NCI-H82 (cell line): ENCODE measurements around the gene SDHAF1.
"Not testable (repeated sequence)": the region's sequence is repeated elsewhere in the genome, so short reads cannot be mapped to it uniquely, and the experiment has no call there.

Source experiments
- DNase-seq: peaks from one replicate; lab custom pipeline; 2025; lab: John Stamatoyannopoulos, UW

SDHAF1 gene

DNA sequence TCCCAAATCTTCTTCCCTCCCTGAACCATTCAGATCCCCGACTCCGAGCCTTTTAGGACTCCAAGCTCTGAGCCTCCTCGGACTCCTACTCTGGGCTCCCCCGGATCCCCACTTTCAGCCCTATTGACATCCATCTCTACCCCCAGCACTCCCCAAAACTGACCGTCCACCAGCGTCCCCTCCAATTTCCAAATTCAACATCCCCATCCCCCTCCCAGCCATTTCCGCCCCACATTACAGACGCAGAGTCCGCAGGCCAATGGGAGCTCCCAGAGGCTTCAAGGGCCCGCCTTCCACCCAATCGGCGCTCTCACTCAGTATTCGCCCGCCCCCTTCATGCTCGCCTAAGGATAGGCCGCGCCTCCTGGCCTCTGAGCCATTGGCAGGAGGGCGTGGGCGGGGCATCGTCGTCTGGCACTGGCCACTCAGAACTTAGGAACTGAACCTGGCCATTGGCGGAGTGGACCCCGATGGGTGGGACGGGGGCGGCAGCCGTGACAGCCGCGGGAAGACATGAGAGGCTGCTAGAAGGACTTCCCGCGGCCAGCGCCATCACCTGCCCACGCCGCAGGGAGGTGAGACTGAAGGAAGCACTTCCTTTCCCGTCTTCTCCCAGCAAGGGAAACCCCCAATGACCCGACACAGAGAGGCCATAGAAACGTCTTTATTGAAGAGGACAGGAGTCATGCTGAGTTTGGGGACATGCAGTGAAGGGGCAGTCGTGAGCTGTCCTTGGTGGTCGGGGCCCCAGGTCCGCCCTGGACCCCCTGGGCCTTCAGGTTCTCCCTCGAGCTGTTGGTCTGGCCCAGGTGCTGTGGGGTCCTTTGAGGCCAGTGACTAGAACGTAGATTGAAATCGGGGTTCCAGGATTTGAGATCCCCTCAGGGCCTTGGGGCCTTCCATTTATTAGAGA is 19.3 kb downstream of the SDHAF1 start, which contains the start of gene ALKBH6:
Gene ALKBH6, minus strand, starts transcription at position 202 of the 913 bp plus-strand sequence. CDS start 816 bp downstream, outside the sequence.
- DNase-seq = peak; percentile 100

DNA sequence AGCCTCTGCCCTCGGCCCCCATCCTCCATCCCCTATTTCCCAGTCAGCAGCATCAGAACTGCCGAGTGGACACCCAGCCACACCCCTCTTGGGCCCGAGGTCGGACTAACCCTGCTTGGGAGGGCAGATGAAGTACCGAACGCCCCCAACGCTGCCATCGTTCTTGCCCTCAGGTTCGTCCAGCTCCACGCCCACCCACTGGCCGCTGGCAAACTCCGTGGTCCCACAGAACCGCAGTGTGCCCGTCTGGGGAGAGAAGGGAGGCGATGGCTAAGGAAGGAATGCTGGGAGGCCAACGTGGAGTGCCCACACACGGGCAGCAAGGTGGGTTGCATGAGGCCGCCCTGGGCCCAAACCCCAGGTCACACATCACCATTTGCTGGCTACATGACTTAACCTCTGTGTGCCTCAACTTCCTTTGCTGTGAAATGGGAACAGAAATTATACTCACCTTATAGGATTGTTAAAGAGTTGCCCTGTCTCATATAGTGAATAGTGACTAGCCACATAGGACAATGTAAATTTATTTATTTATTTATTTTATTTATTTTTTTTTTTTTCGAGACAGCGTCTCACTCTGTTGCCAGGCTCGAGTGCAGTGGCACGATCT is 24.2 kb downstream of the SDHAF1 start:
- DNase-seq = no peak

DNA sequence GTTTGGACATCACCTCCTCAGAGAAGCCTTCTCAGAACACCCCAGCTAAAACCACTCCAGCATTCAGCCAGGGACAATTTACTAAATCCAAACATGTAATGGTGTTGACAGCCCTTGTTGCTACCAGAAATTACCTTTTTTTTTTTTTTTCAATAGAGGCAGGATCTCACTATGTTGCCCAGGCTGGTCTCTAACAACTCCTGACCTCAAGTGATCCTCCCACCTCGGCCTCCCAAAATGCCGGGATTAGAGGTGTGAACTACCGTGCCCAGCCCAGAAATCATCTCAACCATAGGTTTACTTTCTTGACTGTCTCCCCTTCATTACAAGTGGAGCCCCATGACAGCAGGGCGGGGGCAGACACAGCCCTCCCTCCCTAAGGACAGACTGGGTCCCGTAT is 28.4 kb downstream of the SDHAF1 start:
- no peak for DNase-seq

DNA sequence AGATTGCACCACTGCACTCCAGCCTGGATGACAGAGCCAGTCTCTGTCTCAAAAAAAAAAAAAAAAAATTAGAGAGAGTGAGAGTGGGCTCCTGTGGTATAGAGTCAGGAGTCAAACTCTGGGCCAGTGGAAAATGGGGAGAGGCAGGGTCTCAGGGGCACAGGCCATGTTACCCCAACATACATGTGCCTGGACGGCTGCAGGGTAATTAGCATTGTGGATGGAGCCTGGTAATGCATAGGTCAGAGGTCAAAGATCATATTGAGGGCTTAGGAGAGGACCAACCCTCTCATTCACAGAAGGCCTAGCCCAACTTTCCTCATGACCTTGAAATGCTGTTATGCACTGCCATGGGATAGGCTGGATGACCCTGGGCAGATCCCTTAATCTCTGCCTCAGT is 30.6 kb downstream of the SDHAF1 start:
- DNase-seq = no peak

DNA sequence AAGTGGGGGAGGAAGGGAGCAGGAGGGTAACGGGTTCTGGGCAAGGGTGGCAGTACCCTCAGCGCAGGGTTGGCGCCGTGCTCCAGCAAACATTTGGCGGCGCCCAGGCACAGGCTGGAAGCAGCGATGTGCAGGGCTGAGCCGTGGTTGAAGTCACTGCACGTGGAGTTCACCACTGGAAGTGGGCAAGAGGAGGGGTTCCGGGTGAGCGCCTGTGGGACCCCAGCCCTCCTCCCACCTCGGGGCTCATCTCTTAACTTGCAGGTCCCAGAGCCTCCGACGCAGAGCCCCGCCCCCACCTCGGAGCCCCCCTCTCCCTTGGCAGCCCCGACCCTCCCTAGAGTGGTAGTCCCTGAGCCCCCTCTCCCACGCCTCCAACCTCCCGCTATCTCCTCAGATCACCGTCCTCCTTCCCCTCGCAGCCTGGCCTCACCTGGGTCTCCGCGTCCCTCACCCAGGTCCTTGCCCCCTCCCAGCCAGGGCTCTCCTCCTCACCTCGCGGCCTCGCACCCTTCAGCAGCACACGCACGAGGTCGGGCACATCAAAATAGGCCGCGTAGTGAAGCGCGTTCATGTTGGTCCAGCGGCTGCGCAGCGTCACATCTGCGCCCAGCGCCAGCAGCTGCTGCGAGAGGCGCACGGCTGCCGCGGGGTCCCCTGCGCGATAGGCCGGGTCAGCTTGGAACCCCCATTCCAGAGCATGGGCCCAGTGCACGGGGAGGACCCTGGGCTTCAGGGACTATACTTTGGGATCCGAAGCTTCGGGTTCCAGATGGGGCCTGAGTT is 31.3 kb downstream of the SDHAF1 start:
- no peak for DNase-seq

DNA sequence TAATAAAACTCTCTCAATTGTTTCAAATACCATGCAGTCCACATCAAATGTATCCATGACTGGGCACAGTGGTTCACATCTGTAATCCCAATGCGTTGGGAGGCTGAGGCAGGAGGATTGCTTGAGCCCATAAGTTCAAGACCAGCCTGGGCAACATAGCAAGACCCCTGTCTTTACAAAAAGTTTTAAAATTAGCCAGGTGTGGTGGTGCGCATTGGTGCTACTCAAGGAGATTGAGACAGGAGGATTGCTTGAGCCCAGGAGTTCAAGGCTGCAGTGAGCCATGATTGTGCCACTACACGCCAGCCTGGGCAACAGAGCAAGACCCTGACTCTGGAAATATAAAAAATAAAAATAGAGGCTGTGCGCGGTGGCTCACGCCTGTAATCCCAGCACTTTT is 32.7 kb downstream of the SDHAF1 start:
- DNase-seq = no peak

DNA sequence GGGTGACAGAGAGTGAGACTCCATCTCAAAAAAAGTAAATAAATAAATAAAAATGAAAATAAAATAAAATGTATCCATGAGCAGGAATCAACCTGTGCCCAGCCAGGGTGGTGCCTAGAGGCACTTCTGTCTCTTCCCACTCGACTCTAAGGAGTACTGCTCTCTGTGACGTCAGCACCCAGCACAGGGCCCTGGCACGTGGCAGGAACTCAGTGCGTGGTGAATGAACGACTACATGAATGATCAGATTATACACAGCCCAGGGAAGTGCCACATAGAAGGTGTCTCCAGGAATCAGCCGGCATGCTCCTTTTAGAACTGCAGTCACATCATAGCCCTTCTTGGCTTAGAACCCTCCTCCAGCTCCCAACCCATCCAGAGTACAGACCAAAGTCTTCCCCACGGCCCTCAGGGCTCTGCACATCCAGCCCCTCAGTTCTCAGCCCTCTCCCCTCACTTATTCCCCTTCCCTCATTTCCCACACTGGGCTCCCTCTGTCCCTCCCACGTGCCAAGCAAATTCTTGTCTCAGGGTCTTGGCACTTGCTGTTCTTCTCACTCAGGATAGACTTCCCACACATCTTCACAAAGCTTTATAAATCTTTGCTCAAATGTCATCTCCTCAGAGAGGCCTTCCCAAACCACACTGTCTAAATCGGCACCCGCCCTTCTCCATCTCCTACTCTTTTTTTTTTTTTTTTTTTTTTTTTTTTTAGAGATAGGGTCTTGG is 33.5 kb downstream of the SDHAF1 start:
- no peak for DNase-seq

DNA sequence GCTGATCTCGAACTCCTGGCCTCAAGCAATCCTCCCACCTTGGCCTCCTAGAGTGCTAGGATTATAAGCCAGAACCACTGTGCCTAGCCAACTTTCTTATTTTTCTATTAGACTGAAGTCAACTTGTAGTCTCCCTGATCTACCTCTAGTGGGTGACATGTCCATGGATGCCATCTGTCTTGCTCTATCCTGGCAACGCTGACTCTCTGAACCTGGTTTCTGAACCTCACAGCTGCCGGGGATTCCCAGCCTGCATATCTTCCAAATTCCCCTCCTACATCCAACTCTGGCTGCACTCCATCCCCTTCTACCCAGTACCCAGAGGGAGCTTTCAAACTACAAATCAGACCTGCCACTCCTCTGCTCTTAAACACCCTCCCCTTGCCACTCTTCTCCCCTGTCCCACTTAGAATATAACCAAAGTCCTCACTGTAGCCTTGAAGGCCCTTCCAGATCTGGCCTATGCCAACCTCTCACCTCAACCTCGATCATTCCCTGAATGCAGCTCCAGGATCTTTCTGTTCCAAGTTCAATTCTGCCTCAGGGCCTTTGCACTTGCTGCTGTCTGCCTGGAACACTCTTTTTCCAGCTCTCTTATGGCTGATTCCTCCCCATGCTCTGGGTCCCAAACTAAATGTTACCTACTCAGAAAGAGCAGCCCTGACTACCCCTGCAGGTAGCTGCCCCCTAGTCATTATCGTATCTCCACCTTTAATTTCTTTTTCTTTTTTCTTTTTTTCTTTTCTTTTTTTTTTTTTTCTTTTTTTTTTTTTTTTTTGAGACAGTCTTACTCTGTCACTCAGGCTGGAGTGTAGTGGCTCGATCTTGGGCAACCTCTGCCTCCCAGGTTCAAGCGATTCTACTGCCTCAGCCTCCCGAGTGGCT is 35.5 kb downstream of the SDHAF1 start:
- peak; percentile 34 for DNase-seq

DNA sequence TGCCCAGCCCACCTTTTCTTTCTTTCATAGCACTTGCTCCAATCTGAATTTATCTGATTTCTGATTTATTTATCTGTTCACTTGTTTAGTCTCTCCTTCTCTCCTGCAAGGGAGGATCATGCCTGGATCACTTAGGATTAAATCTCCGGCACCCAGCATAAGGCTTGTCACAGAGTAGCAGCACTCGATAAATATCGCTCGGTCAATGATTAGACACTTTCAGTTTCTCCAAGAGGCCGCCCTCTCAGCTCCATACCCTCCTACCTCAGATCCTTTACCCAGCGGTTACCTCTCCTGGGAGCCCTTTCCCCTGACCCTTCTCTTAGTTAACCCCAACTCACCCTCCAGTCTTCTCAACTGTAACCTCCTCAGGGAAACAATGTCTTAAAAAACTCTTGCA is 36.3 kb downstream of the SDHAF1 start:
- peak; percentile 21 for DNase-seq

DNA sequence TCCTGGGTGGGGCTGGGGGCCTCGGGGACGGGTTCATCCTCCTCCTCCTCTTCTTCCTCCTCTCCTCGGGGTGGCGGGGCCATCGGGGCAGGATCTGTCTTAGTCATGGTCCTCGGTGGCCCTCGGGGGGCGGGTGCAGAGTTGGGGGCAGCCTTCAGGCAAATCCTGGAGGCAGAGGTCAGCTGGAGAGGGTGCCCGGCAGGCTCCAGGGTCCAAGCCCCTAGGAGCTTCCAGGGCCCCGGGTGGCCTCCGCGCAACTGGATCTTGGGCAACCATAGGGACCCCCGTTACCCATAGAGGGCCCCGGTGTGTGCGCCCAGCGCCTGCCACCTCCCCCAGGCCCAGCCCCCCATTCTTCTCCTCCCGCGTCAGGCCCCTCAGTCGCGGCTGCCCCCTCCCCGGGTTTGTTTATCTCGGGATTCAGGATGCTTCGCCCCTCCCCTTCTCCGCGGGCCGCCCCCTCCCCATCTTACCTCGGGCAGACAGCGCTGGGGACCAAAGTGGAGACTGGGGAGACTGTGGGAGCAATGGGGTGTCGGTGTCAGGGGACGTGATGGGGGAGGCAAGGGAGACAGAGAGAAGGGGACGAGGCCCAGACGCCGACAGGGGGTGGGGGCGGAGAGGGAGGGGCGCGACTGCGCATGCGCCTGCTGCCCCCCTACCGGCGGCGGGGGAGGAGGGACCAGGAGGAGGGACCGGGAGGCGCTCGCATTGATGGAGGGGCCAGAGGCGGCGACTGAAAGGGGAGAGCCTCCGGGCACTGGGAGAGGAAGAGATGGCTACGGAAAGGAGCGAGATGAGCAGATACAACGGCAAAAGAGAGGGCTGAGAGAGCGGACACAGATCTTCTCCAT is 37.5 kb downstream of the SDHAF1 start, which contains the start of gene CLIP3:
Gene CLIP3, minus strand, starts transcription at position 623 of the 854 bp plus-strand sequence. Its CDS starts 516 bp downstream, at position 107.
- DNase-seq = peak; percentile 90

DNA sequence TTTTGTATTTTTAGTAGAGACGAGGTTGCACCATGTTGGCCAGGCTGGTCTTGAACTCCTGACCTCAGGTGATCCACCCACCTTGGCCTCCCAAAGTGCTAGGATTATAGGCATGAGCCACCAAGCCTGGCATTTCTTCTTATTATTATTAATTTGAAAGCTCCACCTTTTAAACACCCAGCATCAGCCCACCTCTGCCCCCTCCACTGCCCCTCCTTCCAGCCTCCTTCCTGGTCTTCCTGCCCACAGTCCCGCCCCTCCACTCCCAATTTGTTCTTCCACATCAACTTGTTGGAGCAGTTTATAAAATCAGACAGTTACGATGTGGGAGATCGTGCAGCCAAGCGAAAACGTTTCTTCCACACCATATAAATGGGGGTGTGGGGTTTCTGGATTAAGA is 45.5 kb downstream of the SDHAF1 start:
- no peak for DNase-seq

DNA sequence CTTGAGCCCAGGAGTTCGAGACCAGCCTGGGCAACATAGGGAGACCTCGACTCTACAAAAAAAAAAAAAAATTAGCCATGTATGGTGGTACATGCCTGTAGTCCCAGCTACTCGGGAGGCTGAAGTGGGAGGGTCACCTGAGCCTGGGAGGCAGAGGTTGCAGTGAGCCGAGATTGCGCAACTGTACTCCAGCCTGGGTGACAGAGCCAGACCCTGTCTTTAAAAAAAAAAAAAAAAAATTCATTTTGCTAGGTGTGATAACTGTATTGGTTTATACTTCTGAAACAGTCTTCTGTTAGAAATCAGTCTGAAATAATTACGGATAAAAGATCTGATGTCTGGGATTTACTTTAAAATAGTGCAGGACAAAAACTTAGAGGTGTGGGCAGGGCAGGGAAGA is 46.1 kb downstream of the SDHAF1 start:
- DNase-seq = not testable (repeated sequence)

DNA sequence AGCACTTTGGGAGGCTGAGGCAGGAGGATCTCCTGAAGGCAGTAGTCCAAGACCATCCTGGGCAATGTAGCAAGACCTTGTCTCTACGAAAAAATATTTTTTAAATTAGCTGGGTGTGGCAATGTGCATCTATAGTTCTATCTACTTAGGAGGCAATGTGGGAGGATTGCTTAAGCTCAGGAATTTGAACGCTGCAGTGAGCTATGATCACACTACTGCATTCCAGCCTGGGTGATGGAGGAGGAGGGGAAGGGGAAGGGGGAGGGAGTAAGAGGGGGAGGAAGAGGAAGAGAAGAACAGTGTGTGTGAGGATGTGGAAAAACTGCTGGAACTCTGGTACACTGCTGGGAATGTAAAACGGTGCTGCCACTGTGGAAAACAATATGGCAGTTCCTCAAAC is 46.8 kb downstream of the SDHAF1 start:
- DNase-seq = no peak

DNA sequence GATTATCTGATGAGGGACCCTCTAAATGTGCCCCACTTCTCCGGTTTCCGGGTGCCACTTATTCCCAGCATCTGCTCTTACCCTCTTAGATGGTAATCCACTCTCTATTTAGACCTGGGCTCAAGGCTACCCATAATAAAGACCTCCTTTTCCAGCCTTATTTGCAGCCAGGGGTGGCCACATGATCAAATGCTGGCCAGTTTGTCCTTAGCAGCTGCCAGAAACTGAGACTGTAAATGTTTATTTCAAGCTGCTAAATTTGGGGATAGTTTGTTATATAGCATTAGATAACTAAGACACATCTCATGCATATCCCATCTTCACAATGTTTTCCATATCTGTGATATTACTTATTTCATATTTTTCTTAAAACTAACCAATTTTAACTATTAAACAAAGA is 49.0 kb downstream of the SDHAF1 start:
- no peak for DNase-seq
